ENCODE results near the gene MOB3B.
"Not testable (repeated sequence)": the region's sequence is repeated elsewhere in the genome, so short reads cannot be mapped to it uniquely, and the experiment has no call there.

The MOB3B gene

DNA sequence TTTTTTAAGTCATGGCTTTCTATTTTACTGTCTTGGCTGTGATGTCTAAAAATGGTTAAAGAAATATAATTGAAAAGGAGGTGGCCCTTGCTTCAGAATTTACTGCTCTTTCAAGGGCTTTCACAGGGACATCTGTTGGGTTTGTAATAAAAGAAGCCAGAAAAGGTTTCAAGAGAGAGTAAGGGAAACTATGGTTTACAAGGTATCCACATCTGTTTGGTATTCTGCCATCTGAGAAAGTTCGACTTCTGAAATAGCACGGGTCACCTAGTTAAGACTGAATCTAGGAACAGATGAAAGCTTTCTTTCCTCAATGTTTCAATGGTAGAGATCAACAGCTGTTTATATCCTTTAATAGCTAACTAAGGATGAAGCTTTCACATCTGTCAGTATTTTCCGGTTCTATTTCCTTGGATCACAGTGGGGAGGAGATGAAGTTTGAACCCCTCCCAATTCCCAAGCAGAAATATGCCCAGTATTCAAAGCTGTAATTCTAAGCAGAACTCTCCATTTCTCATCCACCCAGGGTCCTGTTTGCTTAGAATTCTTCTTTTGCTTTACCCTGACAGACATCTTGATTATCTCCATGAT is 78.3 kb downstream of the MOB3B start:
- no peak for DNase-seq (ENCODE audit: extremely low read depth in 1 of 2, low read depth in 1 of 2)

DNA sequence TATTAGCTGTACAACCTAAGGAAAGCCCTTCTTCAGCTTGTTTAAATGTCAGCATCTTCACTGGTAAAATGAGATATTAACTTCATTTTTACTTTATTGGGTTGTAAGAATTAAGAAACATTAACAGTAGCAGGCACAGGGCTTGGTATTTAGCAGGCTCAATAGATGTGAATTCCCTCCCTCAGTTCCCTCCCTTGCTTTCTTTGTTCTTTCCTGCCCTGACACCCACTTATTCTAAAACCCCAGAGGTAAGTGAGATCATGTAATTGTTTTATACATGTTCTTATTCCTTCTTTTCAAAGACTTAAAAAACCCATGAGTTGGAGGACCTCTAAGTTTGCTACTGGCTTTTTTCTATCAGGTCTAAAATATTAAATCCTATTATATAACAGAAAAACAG is 78.9 kb downstream of the MOB3B start:
- no peak for DNase-seq (ENCODE audit: extremely low read depth in 1 of 2, low read depth in 1 of 2)

DNA sequence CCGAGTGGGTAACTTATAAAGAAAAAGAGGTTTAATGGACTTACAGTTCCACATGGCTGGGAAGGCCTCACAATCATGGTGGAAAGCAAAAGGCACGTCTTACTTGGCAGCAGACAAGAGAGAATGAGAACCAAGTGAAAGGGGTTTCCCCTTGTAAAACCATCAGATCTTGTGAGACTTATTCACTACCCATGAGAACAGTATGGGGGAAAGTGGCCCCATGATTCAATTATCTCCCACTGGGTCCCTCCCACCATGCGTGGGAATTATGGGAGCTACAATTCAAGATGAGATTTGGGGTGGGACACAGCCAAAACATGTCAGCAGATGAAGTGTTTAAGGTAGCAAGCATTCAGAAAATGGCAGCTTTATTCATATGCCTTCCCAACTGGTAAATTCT is 81.3 kb downstream of the MOB3B start:
- DNase-seq (ENCODE audit: extremely low read depth in 1 of 2, low read depth in 1 of 2): not testable (repeated sequence)

DNA sequence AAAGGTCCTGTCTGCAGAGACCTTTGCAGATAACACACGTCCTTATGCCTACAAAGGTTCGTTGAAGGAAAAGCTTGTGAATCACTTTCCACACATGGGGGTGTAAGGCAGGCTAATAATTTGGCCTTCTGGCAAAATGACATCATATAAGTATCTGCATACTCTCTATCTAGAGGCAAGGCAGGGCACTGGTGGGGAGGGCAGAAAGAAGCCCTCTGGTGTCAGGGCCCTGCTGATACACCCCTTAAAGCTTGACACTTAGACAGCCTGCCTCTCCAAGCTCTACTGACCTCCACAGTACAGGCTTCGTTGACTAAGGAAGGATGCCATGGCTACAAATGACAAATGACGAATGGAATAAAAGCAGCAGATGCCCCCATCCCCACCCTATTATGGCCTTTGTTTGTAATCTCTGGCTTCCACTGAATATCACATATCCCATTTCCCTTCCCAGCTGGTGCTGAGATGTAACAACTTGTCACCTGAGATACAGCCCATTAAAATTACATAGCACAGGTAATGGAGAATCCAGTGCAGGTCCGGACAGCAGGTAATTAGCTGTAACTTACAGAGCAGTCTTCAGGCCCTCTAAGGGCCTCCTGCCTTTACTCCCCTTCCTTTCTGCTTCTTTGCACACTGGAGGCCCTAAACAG is 82.5 kb downstream of the MOB3B start:
- no peak for DNase-seq (ENCODE audit: extremely low read depth in 1 of 2, low read depth in 1 of 2)

DNA sequence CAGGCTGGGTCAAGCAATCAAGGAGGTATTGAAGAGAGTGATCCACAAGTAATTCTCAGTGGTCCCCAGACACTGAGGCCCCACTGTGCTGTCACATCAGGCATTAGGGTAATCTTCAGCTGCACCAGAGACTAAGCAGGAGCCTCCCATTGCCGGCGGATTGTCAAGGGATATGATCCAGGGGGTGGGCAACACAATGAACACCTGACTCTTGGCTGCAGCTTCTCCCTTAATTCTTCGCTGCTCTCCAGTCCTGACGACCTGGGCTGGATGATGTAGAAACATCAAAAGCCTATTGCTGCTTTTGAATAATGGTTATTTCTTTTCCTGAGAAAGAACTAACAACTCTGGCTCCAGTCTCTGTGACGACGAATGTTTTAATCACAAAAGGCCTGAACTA is 83.9 kb downstream of the MOB3B start:
- no peak for DNase-seq (ENCODE audit: extremely low read depth in 1 of 2, low read depth in 1 of 2)

DNA sequence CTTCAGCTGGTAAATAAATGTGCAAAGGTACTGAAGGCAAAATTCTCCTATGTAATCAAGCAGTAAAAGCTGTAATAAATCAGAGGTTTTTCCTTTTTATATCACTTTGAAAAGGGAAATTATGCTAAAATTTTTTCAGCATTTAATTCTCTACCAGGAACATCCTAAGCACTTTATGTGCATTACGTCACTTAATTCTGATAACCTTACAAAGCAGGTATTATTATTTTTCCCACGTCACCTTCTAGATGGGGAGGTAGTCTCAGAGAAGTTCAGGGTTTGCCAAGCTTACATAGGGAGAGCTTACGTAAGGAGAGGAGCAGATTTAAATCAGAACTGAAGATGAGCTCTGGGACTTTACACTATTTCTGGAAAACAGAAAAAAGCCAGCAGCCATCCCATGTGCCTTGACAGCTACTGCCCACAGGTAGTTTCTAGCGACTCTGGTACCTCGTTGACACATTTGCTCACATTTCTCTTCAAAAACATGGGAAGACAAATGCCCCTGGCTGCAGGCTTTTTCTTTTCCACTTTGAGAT is 84.5 kb downstream of the MOB3B start:
- DNase-seq (ENCODE audit: extremely low read depth in 1 of 2, low read depth in 1 of 2): no peak

DNA sequence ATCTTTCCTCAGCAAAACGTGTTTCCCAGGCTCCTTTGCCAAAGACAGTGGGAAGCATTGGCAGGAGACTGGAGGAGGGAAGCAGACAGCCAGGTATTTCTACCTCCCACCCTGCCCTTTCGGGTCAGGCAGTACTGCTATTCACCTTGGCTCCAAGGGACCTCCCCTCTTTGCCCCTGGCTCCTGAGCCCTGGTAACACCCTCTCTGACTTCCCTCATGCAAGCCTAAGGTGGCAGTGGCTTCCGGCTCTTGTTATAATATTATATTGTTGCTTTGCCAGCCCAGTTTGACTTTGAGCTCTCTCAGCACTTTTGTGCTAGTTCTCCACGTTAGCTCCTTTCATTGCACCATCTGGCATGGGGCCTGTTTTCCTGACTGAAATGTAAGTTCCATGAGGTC is 87.2 kb downstream of the MOB3B start:
- DNase-seq (ENCODE audit: extremely low read depth in 1 of 2, low read depth in 1 of 2): no peak

DNA sequence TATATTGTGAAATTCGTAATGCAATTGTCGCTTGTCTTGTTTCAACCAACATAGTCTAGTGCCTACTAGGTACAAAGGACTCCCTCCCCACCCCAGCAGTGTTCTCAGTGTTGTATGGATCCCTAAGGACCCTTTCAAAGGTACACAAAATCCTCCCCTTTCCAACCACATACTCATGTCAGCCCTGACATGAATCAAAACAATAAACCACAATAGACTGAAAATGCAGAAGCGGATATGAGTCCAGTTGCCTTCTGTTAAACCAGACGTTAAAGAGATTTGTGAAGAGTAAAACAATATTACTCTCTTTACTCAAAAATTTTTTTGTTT is 87.9 kb downstream of the MOB3B start:
- DNase-seq (ENCODE audit: extremely low read depth in 1 of 2, low read depth in 1 of 2): no peak

DNA sequence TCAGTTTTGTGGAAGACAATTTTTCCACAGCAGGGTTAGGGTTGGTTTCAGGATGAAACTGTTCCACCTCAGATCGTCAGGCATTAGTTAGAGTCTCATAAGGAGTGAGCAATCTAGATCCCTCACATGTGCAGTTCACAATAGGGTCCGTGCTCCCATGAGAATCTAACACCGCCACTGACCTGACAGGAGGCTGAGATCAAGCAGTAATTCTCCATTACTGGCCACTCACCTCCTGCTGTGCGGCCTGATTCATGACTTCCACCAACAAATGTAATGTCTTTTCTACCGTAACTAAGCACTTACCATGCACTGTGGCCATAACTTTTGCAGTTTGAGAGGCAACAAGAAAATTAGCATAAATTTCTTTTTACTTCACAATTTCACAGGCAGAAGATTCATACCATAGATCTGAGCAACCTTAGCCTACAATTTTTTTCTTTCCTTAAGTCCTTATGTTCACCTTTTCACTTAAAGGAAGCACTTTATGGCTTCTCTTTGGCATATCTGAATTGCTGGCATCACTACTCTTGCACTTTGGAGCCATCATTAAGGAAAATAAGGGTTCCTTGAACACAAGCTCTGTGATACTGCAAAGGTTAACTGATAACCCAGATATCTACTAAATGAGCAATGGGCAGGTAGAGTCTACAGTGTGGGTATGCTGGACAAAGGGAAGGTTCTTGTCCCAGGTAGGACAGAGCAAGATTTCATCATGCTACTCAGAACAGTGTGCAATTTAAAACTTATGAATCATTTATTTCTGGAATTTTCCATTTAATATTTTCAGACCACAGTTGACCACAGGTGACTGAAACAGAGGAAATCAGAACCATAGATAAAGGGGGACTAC is 88.5 kb downstream of the MOB3B start:
- no peak for DNase-seq (ENCODE audit: extremely low read depth in 1 of 2, low read depth in 1 of 2)

DNA sequence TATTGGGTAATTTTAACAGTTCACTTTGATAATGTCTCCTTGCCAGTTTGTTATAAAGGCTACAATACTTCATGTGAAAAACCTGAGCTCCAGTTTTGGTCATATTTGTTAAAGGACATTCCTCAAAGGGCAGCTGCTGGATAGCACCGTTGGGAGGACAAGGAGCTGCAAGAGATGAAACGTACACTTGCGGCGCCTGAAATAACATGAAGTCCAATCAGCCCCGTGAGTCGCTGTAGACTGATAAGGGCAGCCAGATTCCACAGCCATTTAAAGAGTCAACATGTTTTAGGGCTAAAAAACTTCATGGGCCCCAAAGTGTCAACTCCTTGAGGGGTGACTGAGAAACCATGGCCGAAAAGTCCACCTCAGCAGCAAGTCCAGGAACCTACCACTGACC is 91.1 kb downstream of the MOB3B start:
- DNase-seq (ENCODE audit: extremely low read depth in 1 of 2, low read depth in 1 of 2): no peak

DNA sequence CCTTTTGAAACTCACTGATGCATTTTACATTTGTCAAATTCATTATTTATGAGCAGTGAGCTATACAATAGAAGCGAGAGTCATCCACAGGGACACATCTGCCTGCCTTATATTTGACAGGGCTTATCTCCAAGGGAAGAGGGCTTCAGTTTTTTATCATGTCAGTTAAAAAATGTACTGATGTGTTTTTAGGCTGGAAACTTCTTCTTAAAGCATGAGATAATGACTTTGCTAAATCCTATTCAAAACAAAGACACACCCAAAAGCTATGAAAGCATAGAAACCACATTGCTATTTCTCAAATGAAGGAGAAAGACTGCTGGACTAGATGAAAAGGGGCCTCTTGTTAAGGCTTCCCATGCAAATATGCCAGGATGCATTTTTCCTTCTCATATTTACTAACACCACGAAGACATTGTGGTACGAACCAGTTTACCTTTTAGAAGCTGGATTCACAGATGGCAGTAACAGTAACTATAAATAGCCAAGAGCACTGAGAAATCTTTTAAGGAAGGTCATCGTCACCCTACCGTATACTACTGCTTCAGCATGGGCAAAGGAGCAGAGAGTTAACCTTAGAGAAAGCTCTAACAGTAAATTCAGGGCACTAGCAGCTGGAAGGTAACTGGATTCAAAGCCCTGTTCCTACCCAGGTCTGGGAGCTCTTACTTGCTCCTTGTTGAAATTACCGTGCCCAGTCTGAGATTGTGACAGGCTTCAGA is 91.8 kb downstream of the MOB3B start:
- DNase-seq (ENCODE audit: extremely low read depth in 1 of 2, low read depth in 1 of 2): no peak

DNA sequence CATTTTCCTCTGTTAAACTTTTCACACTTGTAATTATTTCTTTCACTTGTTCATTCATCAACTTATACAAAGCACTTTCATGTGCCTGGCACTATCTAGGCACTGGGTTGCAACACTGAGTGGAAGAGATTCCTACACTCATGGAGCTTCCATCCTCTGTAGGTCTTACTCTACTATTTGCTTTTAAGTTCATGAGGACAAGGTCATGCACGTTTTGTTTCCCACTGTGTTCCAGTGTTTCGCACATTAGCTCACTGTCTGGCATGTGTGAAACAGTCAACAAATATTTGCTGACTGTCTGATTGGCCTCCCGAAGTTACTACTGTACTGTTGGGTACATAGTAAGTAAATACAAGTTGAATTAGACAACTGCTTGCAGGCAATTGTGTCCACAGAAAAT is 93.4 kb downstream of the MOB3B start:
- DNase-seq (ENCODE audit: extremely low read depth in 1 of 2, low read depth in 1 of 2): no peak

DNA sequence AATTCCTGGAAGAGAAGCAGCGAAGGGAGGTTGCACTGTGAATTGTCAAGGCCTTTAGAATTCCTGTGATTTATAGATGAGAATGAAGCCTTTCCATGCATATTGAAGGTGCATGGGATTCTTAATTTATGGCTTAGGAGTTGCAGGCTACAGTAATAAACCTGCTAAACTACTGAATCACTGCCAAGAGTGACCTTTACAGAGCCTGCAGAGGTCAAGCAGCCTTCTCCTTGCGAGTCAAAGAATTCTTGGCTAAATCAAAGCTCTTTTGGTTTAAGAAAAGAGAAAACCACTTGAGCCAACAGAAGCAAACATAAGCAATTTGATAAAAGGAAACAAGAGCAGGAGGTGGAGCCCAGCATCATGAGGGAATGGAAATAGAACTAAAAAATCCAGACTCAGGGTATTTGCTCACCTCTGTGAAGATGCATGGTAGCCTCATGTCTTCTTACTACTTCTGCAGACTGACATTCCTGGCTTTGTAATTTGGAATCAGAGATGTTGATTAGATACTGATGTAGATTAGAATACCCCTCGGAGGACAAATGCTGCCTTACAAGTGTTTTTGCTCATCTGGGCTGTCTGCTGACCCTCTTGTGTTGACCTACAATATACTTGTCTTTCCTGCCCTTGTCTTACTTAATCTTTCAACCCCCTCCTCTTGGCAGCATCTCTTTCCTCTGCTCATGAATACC is 95.8 kb downstream of the MOB3B start:
- DNase-seq (ENCODE audit: extremely low read depth in 1 of 2, low read depth in 1 of 2): no peak

DNA sequence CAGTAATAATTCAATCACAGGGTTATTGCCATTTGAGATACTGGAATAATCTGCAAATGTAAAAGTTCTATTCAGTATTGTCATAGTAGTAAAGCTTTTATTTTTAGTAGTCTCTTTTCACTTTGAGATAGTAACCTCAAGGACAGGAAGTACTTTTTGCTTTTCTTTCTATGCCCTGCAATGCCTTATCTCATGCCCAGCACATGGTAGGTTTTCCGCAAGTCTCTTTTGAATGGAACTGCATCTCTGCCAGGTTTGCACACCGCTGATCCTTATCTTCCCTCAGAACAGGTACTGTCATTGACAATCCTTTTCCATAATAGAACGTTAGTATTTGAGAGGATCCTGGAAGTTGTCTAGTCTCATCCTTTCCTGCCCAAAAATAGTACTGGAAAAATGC is 97.3 kb downstream of the MOB3B start:
- no peak for DNase-seq (ENCODE audit: extremely low read depth in 1 of 2, low read depth in 1 of 2)

DNA sequence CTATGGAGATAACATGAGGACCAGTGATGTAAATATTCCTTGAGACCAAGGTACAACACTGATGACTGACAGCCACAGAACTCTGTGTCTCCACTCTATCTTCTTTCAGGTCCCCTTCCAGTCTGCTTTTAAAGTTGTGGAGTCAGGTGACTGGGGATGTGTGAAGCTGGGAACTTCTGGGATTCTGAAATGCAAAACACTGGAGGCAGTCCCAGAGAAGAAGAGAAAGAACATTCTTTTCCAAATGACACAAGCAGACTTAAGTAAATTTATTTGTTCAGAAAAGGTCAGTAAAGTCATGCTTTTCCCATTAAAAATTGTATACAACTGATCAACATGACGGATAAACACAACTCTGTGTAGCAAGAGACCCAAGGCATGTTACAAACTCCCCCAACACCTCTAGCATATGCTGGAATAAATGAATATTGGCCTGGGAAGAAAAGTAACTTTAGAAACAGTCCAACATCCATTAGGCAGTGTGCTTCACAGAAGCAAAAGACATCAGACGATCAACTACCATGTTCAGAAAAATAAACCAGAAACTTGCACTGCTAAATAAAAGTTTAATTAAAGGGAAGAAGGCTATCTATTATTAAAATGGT is 98.0 kb downstream of the MOB3B start:
- DNase-seq (ENCODE audit: extremely low read depth in 1 of 2, low read depth in 1 of 2): no peak

DNA sequence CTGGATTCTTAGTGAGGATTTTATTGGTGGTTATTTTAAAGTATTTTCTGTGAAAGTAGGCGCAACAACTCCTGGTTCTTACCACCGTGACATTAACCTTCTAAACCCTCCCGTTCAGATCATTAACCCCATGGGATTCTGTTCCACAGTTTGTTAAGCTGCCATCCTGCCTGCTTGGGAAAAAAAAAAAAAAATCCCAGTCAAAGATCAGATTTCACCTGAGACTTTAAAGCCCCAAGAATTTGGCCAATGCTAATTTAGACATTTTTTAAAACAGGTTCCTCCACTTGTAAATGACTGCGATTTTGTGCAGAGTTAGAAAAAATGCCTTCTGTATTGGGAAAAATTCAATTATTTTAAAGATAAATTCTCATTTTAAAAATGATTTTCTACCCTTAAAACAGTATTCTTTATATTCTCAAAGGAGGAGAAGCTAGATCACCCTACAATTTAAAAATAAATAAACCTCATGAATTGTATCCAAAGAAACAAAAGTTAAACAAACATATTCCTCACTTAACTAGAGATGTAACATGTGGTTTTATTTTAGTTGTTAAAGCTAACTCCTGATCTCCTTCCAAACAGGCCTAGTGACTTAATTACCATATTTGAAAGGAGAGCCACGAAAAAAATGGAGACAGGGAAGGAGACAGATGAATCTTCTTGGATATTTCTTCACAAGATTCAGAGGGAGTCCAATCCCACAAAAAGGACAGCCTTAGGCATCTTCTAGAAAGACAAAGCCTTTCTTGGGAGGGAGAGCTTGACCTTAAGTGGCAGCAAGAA is 98.7 kb downstream of the MOB3B start:
- no peak for DNase-seq (ENCODE audit: extremely low read depth in 1 of 2, low read depth in 1 of 2)

DNA sequence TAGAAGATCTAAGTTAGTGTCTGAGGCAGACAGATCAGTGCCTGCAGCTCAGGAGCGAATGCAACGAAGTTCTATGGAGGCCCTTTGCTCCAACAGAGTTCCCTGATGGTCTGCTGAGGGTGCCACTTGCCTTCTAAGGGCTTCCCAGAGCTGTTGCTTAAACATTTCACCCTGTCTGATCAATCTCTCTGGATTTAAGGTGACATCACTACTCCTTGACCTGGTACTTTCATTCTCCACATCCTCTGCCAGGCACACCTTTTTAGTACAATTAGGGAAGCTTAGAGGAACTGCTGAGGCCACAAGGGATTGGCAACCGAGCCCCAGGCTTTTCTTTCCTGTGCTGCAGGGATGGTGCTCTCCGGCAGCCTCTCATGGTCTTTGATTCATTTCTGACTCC is 99.7 kb downstream of the MOB3B start:
- no peak for DNase-seq (ENCODE audit: extremely low read depth in 1 of 2, low read depth in 1 of 2)

DNA sequence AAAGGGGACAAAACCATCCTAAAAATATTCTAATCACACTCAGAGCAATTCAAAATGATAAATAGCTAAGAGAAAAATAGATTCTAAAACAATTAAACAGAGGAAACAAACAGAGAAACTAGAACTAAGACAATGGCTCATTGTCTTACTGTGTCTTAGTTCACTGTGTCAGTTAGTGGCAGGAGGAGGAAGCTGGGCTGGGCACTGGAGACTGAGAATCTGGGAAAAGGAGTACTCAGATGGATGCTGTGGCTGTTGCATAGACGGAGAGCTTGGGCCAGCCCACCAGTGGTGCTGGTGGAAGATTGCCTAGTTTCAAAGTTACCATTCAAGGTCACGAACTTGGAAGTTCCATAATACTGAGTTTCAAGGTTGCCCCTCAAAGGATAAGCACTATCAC is 100.2 kb downstream of the MOB3B start:
- no peak for DNase-seq (ENCODE audit: extremely low read depth in 1 of 2, low read depth in 1 of 2)

DNA sequence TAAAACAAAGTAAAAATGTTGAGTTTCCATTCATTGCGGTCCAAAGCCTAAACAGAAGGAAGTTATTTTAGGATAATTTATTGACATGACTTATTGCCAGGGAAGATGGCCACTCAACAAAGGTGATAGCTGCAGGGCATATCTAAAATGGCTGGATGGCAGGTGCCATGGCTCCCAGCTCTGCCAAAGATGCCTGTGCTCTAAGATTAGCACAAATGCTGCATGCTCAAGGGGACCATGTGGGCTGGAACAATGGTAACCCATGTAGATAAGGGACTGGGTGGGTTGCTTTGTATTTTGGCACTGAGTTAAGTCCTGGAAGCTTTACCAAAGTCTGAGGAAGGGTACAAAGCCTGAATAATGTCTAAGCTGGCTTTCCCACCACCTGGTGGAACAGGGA is 101.1 kb downstream of the MOB3B start:
- DNase-seq (ENCODE audit: extremely low read depth in 1 of 2, low read depth in 1 of 2): no peak

DNA sequence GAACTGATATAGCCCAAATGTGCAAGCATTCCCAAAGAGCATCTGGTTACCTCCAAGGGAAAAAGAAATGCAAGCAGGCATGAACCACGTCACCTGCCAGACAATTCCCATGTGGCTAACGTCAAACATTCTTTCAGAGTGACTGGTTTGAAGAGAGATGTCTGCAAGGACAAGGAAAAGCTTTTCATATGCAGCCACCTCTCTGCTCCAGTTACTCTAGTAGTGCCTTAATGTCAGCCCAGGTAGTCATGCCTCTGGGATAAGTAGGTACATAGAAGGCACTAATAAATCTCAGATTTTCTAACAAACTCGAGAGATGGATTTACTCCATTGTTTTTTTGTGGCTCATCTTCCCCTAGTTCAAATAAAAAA is 102.4 kb downstream of the MOB3B start:
- DNase-seq (ENCODE audit: extremely low read depth in 1 of 2, low read depth in 1 of 2): no peak

Data from activated CD8-positive, alpha-beta memory T cell treated with anti-CD3 and anti-CD28 coated beads for 1 hour (primary cell).